B cell (primary cell): ENCODE results near the gene CTIF.

Experiments
- CTCF ChIP-seq: fragments of 200-600 bp; IDR thresholded peaks from one replicate; pipeline ENCODE4 v1.8.0; 2022; ENCODE audit warnings: antibody characterized with exemption, mild to moderate bottlenecking
- EZH2 ChIP-seq: IDR thresholded peaks from 2 replicates; pipeline ENCODE4 v1.6.1; 2012; ENCODE audit warnings: borderline replicate concordance, low read depth, mild to moderate bottlenecking, moderate library complexity, low read length; ENCODE audit not compliant: insufficient read depth, poor library complexity, severe bottlenecking

GRCh38 chr18:48517048-48517447 lies 21.8 kb upstream of the CTIF start:
- TF ChIP-seq CTCF (no peak), EZH2 (no peak)
